ENCODE results near the gene GABRG3. TPM values are rescaled to one million over a fixed set of nuclear protein-coding genes. Genes with fewer than 3 reads are reported as not detected.

Gene GABRG3
- total RNA-seq, 4 donors from 2014 or later: 0.67 to 3.0 TPM; not detected in 2

DNA sequence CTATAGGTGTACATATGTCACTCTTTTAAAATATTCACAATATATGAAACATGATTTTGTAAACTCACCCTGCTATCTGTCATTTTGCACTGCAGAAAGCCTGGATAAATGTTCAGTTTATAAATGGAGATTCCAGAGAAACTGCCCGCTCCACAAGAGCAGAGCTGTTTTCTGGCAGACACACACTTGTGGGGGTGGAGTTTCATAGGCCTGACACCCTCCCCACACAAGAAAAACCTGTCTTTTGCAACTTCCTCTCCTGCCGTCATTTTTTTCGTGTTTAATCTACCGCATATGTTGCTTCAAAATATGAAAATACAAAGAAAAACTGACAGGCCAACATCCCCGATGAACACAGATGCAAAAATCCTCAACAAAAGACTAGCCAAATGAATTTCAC lies 479.0 kb downstream of the GABRG3 start:
- no peaks in the 10 kb centered on the region for H3K27me3 ChIP-seq

DNA sequence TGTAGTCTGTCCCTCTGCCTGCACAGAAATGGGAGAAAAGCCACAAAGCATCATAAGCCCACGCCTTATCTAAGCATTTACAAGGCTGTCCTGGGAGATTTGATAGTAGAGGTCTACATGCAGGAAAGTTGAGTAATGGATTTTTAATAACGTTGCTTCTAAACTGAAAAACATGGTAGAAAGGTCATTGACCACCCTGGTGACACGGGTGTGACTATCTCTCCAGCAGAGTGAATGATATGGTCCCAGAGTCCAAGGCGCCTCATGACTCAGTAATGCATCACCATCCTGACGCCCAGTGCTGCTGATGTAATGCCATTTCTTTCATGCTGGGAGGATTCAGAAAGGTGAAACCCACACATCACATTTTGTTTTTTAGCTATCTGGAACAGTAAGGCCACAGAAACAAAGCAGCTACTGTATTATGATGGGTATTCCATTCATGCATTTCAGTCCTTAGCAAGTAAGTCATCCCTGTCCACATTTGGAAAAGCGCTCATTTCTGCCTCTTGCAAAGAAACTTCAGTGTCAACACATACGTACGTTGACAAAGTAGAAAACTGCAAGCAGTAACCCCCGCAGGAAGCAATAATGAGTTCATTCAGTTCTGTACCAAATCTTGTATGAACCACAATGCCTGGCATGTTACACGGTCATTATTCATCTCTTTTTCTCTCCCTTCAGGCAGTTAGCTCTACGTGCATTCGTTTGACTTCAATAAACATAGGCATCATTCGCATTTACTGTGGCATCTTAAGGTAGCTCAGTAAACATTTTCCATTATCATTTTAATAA lies 483.5 kb downstream of the GABRG3 start:
- no peaks in the 10 kb centered on the region for H3K27me3 ChIP-seq
- no peak overlapping the region for H3K4me3 ChIP-seq (replicated peaks in 1 of 3)
- 54 to 66% methylated on average over 13 of the region's 13 CpGs for WGBS, 2 donors
- H3K27ac ChIP-seq: no peak overlapping the region
- no peaks in the 10 kb centered on the region for H3K36me3 ChIP-seq
- peaks cover 0 to 6% of the 10 kb centered on the region in 2 donors for H3K4me1 ChIP-seq
- TF ChIP-seq POLR2A (IDR thresholded peaks at IDR 0.05): no peak
- TF ChIP-seq, protein P1, sequence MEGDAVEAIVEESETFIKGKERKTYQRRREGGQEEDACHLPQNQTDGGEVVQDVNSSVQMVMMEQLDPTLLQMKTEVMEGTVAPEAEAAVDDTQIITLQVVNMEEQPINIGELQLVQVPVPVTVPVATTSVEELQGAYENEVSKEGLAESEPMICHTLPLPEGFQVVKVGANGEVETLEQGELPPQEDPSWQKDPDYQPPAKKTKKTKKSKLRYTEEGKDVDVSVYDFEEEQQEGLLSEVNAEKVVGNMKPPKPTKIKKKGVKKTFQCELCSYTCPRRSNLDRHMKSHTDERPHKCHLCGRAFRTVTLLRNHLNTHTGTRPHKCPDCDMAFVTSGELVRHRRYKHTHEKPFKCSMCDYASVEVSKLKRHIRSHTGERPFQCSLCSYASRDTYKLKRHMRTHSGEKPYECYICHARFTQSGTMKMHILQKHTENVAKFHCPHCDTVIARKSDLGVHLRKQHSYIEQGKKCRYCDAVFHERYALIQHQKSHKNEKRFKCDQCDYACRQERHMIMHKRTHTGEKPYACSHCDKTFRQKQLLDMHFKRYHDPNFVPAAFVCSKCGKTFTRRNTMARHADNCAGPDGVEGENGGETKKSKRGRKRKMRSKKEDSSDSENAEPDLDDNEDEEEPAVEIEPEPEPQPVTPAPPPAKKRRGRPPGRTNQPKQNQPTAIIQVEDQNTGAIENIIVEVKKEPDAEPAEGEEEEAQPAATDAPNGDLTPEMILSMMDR (IDR thresholded peaks at IDR 0.05): no peak
- intact Hi-C loops (cut with DNase I): no loop called here
- no peaks in the 10 kb centered on the region for H3K9me3 ChIP-seq
- DNase-seq: no peak

More for the DNA sequence above, 479.0 kb downstream of the GABRG3 start:
- H3K4me1 ChIP-seq: peaks cover 0 to 6% of the 10 kb centered on the region in 2 donors
- no peaks in the 10 kb centered on the region for H3K36me3 ChIP-seq
- WGBS, 2 donors: 87 to 88% methylated on average over 5 of the region's 5 CpGs
- H3K4me3 ChIP-seq (replicated peaks in 1 of 3): no peak overlapping the region
- intact Hi-C loops (cut with DNase I): no loop called here
- H3K27ac ChIP-seq: no peak overlapping the region
- TF ChIP-seq, protein P1 (IDR thresholded peaks at IDR 0.05): no peak
- TF ChIP-seq POLR2A (IDR thresholded peaks at IDR 0.05): no peak
- DNase-seq: no peak
- H3K9me3 ChIP-seq: no peaks in the 10 kb centered on the region

DNA sequence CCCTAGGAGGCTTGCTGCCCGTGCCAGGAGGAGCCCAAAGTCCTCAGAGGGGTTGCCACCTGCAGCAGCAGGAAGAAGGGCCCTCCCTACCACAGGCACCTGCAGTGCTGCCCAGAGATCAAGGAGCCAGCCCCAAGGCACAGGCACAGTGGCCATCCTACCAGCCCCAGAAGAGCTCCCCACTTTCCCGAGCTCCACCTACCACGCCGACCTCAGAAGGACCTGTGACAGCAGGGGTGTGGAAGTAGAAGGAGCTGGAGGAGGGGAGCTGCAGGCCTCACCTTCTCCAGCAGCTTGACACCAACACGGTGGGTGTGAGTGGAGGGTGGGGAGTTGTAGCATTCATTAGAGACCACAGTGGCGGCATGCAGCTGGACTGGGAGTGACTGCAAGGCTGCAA lies 485.8 kb downstream of the GABRG3 start:
- no peak for DNase-seq
- H3K27me3 ChIP-seq: no peaks in the 10 kb centered on the region
- H3K4me3 ChIP-seq (replicated peaks in 1 of 3): no peak overlapping the region
- TF ChIP-seq, protein P1 (IDR thresholded peaks at IDR 0.05): no peak
- no peak for TF ChIP-seq POLR2A (IDR thresholded peaks at IDR 0.05)
- 82 to 93% methylated on average over 5 to 6 of the region's 6 CpGs for WGBS, 2 donors
- no peaks in the 10 kb centered on the region for H3K36me3 ChIP-seq
- H3K27ac ChIP-seq: no peak overlapping the region
- peaks cover 0 to 6% of the 10 kb centered on the region in 2 donors for H3K4me1 ChIP-seq
- H3K9me3 ChIP-seq: no peaks in the 10 kb centered on the region
- intact Hi-C loops (cut with DNase I): no loop called here

DNA sequence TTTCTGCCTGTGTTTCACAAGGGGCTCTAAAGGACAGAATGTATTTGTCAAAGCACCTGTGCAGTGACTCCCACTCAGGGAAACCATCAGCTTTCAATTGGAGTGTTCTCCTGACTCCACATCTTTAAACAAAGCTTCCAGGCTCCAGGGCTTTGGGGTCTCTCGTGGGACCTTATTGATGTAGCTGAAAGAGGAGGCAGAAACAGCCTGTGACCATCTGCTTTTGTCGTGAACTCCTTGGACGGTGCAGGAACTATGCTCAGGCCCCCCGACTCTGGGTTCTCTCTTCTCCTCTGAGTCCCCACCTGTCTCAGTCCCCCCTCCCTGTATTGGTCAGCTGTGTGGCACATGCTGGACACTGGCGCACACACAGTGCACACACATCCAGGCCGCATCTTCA lies 486.8 kb downstream of the GABRG3 start:
- H3K4me3 ChIP-seq (replicated peaks in 1 of 3): no peak overlapping the region
- 85 to 88% methylated on average over 6 of the region's 6 CpGs for WGBS, 2 donors
- no peaks in the 10 kb centered on the region for H3K9me3 ChIP-seq
- no peak for TF ChIP-seq POLR2A (IDR thresholded peaks at IDR 0.05)
- TF ChIP-seq, protein P1 (IDR thresholded peaks at IDR 0.05): no peak
- intact Hi-C loops (cut with DNase I): no loop called here
- DNase-seq: no peak
- peaks cover 0 to 6% of the 10 kb centered on the region in 2 donors for H3K4me1 ChIP-seq
- no peaks in the 10 kb centered on the region for H3K36me3 ChIP-seq
- H3K27me3 ChIP-seq: no peaks in the 10 kb centered on the region
- H3K27ac ChIP-seq: no peak overlapping the region

DNA sequence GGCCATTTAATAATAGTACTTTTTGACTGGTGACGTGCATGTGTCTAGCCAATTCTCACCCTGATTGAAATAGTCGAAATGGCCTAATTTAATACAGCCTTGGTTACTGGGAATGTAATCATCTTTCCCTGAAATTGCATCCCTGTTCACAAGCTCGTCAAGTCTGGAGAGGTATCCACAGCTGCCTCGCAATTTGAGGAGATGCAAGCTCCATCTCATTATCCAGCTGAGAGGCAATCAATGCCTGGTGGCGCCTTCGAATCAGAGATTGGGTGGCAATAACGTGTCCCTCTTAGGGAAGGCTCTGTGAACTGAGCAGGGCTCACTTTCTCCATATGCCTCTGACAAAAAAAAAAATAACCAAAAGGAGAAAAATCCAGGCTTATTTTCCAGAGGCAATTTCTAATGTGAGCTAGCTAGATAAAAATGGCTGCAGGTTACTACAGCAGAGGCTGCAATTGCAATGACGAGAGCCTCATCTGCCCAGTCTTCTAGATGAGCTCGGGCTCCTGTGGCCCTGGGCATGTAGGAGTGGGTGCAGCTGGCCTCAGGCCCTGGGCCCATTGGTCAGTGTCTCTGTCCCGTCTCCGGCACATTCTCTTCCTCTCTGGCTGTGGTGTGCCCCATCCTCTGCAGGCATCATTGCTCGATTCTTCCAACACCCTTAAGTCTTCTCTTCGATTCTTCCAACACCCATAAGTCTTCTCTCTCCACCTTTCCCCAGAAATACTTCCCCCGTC lies 487.5 kb downstream of the GABRG3 start:
- WGBS, 2 donors: 89 to 94% methylated on average over 14 of the region's 14 CpGs
- Histone ChIP-seq H3K27ac (no peak overlapping the region), H3K4me1 (peaks cover 0 to 6% of the 10 kb centered on the region in 2 donors), H3K4me3 (replicated peaks in 1 of 3) (no peak overlapping the region), H3K36me3 (no peaks in the 10 kb centered on the region), H3K9me3 (no peaks in the 10 kb centered on the region), H3K27me3 (no peaks in the 10 kb centered on the region)
- DNase-seq: no peak
- intact Hi-C loops (cut with DNase I): no loop called here
- no peak for TF ChIP-seq POLR2A (IDR thresholded peaks at IDR 0.05)
- TF ChIP-seq, protein P1 (IDR thresholded peaks at IDR 0.05): no peak
